Activated naive CD8-positive, alpha-beta T cell treated with anti-CD3 and anti-CD28 coated beads for 36 hours (primary cell): ENCODE results near the gene ADAMTSL3. TPM values are rescaled to one million over a fixed set of nuclear protein-coding genes. Genes with fewer than 3 reads are reported as not detected.
"Not testable (repeated sequence)": the region's sequence is repeated elsewhere in the genome, so short reads cannot be mapped to it uniquely, and the experiment has no call there.

Experiments used
- DNase-seq: peaks from one replicate; pipeline ENCODE4 v3.0.0; 2021
- H3K27ac Mint-ChIP-seq: one replicate; pipeline ENCODE4 v1.8.0; 2022; ENCODE audit warnings: mild to moderate bottlenecking, moderate library complexity, mixed read lengths
- H3K27me3 Mint-ChIP-seq: one replicate; pipeline ENCODE4 v1.8.0; 2022; ENCODE audit warnings: mild to moderate bottlenecking, mixed read lengths
- H3K36me3 Mint-ChIP-seq: one replicate; pipeline ENCODE4 v1.8.0; 2021; ENCODE audit warnings: mild to moderate bottlenecking, mixed read lengths
- H3K4me1 Mint-ChIP-seq: one replicate; pipeline ENCODE4 v1.8.0; 2021; ENCODE audit warnings: mixed read lengths
- H3K4me3 Mint-ChIP-seq: one replicate; pipeline ENCODE4 v1.8.0; 2022; ENCODE audit warnings: mild to moderate bottlenecking, moderate library complexity, mixed read lengths
- H3K9me3 Mint-ChIP-seq: one replicate; pipeline ENCODE4 v1.8.0; 2022; ENCODE audit warnings: mixed read lengths
- total RNA-seq, 2 experiments: library from RNA; stranded (reverse); gene quantifications; one replicate each; pipeline ENCODE4 v1.2.3, GENCODE V29; 2021

The ADAMTSL3 gene
- total RNA-seq, 2 experiments from 2014 or later = not detected

- no peak for DNase-seq
- H3K4me1 Mint-ChIP-seq = no peaks in the 10 kb centered on the region
These were observed 85.7 kb downstream of the ADAMTSL3 start for GRCh38 chr15:83739629-83740028.

GRCh38 chr15:83745771-83746170 lies 91.8 kb downstream of the ADAMTSL3 start:
- H3K4me1 Mint-ChIP-seq = no peaks in the 10 kb centered on the region
- no peak overlapping the region for H3K4me3 Mint-ChIP-seq
- no peaks in the 10 kb centered on the region for H3K36me3 Mint-ChIP-seq
- H3K27me3 Mint-ChIP-seq = no peaks in the 10 kb centered on the region
- no peak overlapping the region for H3K27ac Mint-ChIP-seq
- DNase-seq = no peak
- no peaks in the 10 kb centered on the region for H3K9me3 Mint-ChIP-seq

More at GRCh38 chr15:83739629-83740028, 85.7 kb downstream of the ADAMTSL3 start:
- Mint-ChIP-seq H3K27ac (no peak overlapping the region), H3K9me3 (no peaks in the 10 kb centered on the region), H3K4me3 (no peak overlapping the region), H3K27me3 (no peaks in the 10 kb centered on the region), H3K36me3 (no peaks in the 10 kb centered on the region)

GRCh38 chr15:83746231-83746630 lies 92.3 kb downstream of the ADAMTSL3 start:
- no peaks in the 10 kb centered on the region for H3K9me3 Mint-ChIP-seq
- no peaks in the 10 kb centered on the region for H3K36me3 Mint-ChIP-seq
- no peak for DNase-seq
- no peak overlapping the region for H3K27ac Mint-ChIP-seq
- H3K27me3 Mint-ChIP-seq = no peaks in the 10 kb centered on the region
- H3K4me1 Mint-ChIP-seq = no peaks in the 10 kb centered on the region
- no peak overlapping the region for H3K4me3 Mint-ChIP-seq

- Mint-ChIP-seq H3K27ac (no peak overlapping the region), H3K9me3 (no peaks in the 10 kb centered on the region), H3K27me3 (peaks cover 7% of the 10 kb centered on the region), H3K36me3 (no peaks in the 10 kb centered on the region), H3K4me1 (no peaks in the 10 kb centered on the region), H3K4me3 (no peak overlapping the region)
- no peak for DNase-seq
These were observed 93.3 kb downstream of the ADAMTSL3 start for GRCh38 chr15:83747050-83747717.

- Mint-ChIP-seq H3K9me3 (no peaks in the 10 kb centered on the region), H3K36me3 (no peaks in the 10 kb centered on the region), H3K4me3 (no peak overlapping the region), H3K27ac (no peak overlapping the region), H3K4me1 (no peaks in the 10 kb centered on the region), H3K27me3 (peaks cover 7% of the 10 kb centered on the region)
- DNase-seq = no peak
These were observed 93.8 kb downstream of the ADAMTSL3 start for GRCh38 chr15:83747718-83748110.

GRCh38 chr15:83753872-83754493 lies 100.1 kb downstream of the ADAMTSL3 start:
- H3K4me3 Mint-ChIP-seq = no peak overlapping the region
- no peak overlapping the region for H3K27ac Mint-ChIP-seq

GRCh38 chr15:83757291-83757690 lies 103.4 kb downstream of the ADAMTSL3 start:
- H3K4me1 Mint-ChIP-seq, H3K9me3 Mint-ChIP-seq: not testable (repeated sequence)

More at GRCh38 chr15:83753872-83754493, 100.1 kb downstream of the ADAMTSL3 start:
- DNase-seq = no peak
- Mint-ChIP-seq H3K4me1 (no peaks in the 10 kb centered on the region), H3K36me3 (no peaks in the 10 kb centered on the region), H3K27me3 (peaks cover 7% of the 10 kb centered on the region), H3K9me3 (peaks cover 6% of the 10 kb centered on the region)

GRCh38 chr15:83762367-83762766 lies 108.4 kb downstream of the ADAMTSL3 start:
- no peak overlapping the region for H3K27ac Mint-ChIP-seq
- no peaks in the 10 kb centered on the region for H3K27me3 Mint-ChIP-seq
- no peak overlapping the region for H3K4me3 Mint-ChIP-seq
- DNase-seq = no peak
- H3K9me3 Mint-ChIP-seq = peaks cover 5% of the 10 kb centered on the region
- no peaks in the 10 kb centered on the region for H3K36me3 Mint-ChIP-seq
- no peaks in the 10 kb centered on the region for H3K4me1 Mint-ChIP-seq

More at GRCh38 chr15:83757291-83757690, 103.4 kb downstream of the ADAMTSL3 start:
- H3K4me3 Mint-ChIP-seq, H3K36me3 Mint-ChIP-seq, H3K27me3 Mint-ChIP-seq, DNase-seq, H3K27ac Mint-ChIP-seq: not testable (repeated sequence)

- no peaks in the 10 kb centered on the region for H3K9me3 Mint-ChIP-seq
- no peak overlapping the region for H3K4me3 Mint-ChIP-seq
- H3K27me3 Mint-ChIP-seq = peaks cover 4% of the 10 kb centered on the region
- DNase-seq = no peak
- no peaks in the 10 kb centered on the region for H3K4me1 Mint-ChIP-seq
- no peaks in the 10 kb centered on the region for H3K36me3 Mint-ChIP-seq
- H3K27ac Mint-ChIP-seq = no peak overlapping the region
These were observed 110.4 kb downstream of the ADAMTSL3 start for GRCh38 chr15:83764201-83764838.

- no peaks in the 10 kb centered on the region for H3K36me3 Mint-ChIP-seq
- H3K27me3 Mint-ChIP-seq = peaks cover 5% of the 10 kb centered on the region
- H3K9me3 Mint-ChIP-seq = no peaks in the 10 kb centered on the region
- no peaks in the 10 kb centered on the region for H3K4me1 Mint-ChIP-seq
- DNase-seq = no peak
- H3K27ac Mint-ChIP-seq = no peak overlapping the region
- H3K4me3 Mint-ChIP-seq = no peak overlapping the region
These were observed 112.4 kb downstream of the ADAMTSL3 start for GRCh38 chr15:83766339-83766738.

GRCh38 chr15:83767741-83768140 lies 113.8 kb downstream of the ADAMTSL3 start:
- Mint-ChIP-seq H3K9me3 (no peaks in the 10 kb centered on the region), H3K27ac (no peak overlapping the region), H3K36me3 (no peaks in the 10 kb centered on the region), H3K4me1 (no peaks in the 10 kb centered on the region), H3K27me3 (peaks cover 9% of the 10 kb centered on the region), H3K4me3 (no peak overlapping the region)
- DNase-seq = no peak

GRCh38 chr15:83769411-83769999 lies 115.6 kb downstream of the ADAMTSL3 start:
- no peaks in the 10 kb centered on the region for H3K36me3 Mint-ChIP-seq
- no peak overlapping the region for H3K27ac Mint-ChIP-seq

GRCh38 chr15:83775738-83776137 lies 121.8 kb downstream of the ADAMTSL3 start:
- peaks cover 19% of the 10 kb centered on the region for H3K27me3 Mint-ChIP-seq
- H3K4me1 Mint-ChIP-seq = no peaks in the 10 kb centered on the region
- H3K27ac Mint-ChIP-seq = no peak overlapping the region
- no peaks in the 10 kb centered on the region for H3K36me3 Mint-ChIP-seq
- H3K9me3 Mint-ChIP-seq = peaks cover 6% of the 10 kb centered on the region
- H3K4me3 Mint-ChIP-seq = no peak overlapping the region
- DNase-seq = no peak

More at GRCh38 chr15:83769411-83769999, 115.6 kb downstream of the ADAMTSL3 start:
- H3K27me3 Mint-ChIP-seq = peaks cover 9% of the 10 kb centered on the region
- H3K4me1 Mint-ChIP-seq = no peaks in the 10 kb centered on the region
- no peak overlapping the region for H3K4me3 Mint-ChIP-seq
- H3K9me3 Mint-ChIP-seq = no peaks in the 10 kb centered on the region
- no peak for DNase-seq

GRCh38 chr15:83776986-83777385 lies 123.1 kb downstream of the ADAMTSL3 start:
- no peaks in the 10 kb centered on the region for H3K36me3 Mint-ChIP-seq
- H3K9me3 Mint-ChIP-seq = peaks cover 10% of the 10 kb centered on the region
- no peak overlapping the region for H3K27ac Mint-ChIP-seq
- H3K4me3 Mint-ChIP-seq = no peak overlapping the region
- H3K4me1 Mint-ChIP-seq = no peaks in the 10 kb centered on the region
- no peak for DNase-seq
- peaks cover 13% of the 10 kb centered on the region for H3K27me3 Mint-ChIP-seq

GRCh38 chr15:83783227-83783626 lies 129.3 kb downstream of the ADAMTSL3 start:
- H3K27me3 Mint-ChIP-seq = peaks cover 21% of the 10 kb centered on the region
- H3K27ac Mint-ChIP-seq = no peak overlapping the region
- no peaks in the 10 kb centered on the region for H3K36me3 Mint-ChIP-seq
- peaks cover 13% of the 10 kb centered on the region for H3K9me3 Mint-ChIP-seq
- no peak for DNase-seq
- no peak overlapping the region for H3K4me3 Mint-ChIP-seq
- H3K4me1 Mint-ChIP-seq = no peaks in the 10 kb centered on the region
